Endothelial cell (in vitro differentiated cells): ENCODE measurements around the gene MRGPRG. TPM values are rescaled to one million over a fixed set of nuclear protein-coding genes. Genes with fewer than 3 reads are reported as not detected.

ENCODE experiments used
- DNase-seq: peaks from one replicate; pipeline ENCODE4 v3.0.0; 2021; ENCODE audit warnings: low spot score
- H3K27ac Mint-ChIP-seq: one replicate; pipeline ENCODE4 v1.8.0; 2021; ENCODE audit warnings: mixed read lengths, inconsistent platforms; ENCODE audit not compliant: unreplicated experiment
- H3K27me3 Mint-ChIP-seq: one replicate; pipeline ENCODE4 v1.8.0; 2021; ENCODE audit warnings: mild to moderate bottlenecking, moderate library complexity, mixed read lengths, inconsistent platforms; ENCODE audit not compliant: unreplicated experiment
- H3K36me3 Mint-ChIP-seq: one replicate; pipeline ENCODE4 v1.8.0; 2021; ENCODE audit warnings: mild to moderate bottlenecking, low read depth, mixed read lengths, inconsistent platforms; ENCODE audit not compliant: unreplicated experiment
- H3K4me1 Mint-ChIP-seq: one replicate; pipeline ENCODE4 v1.8.0; 2021; ENCODE audit warnings: mild to moderate bottlenecking, mixed read lengths, inconsistent platforms; ENCODE audit not compliant: unreplicated experiment
- H3K4me3 Mint-ChIP-seq: one replicate; pipeline ENCODE4 v1.8.0; 2021; ENCODE audit warnings: mild to moderate bottlenecking, mixed read lengths, inconsistent platforms; ENCODE audit not compliant: unreplicated experiment
- H3K9me3 Mint-ChIP-seq: one replicate; pipeline ENCODE4 v1.8.0; 2021; ENCODE audit warnings: mixed read lengths, inconsistent platforms; ENCODE audit not compliant: unreplicated experiment
- CTCF ChIP-seq: fragments of 200-600 bp; sonication (generic); IDR thresholded peaks from one replicate; pipeline ENCODE4 v1.5.0; 2021; ENCODE audit warnings: antibody characterized with exemption; ENCODE audit not compliant: unreplicated experiment
- total RNA-seq: library from RNA; stranded (reverse); fragmentation: NEBNext Ultra II Directional; extraction: Animal tissue kit (Norgen Biotek cat#: 25700); gene quantifications from one replicate; pipeline ENCODE4 v1.2.1, GENCODE V29; 2021; ENCODE audit not compliant: unreplicated experiment

Gene MRGPRG
- total RNA-seq, 1 donor from 2014 or later, result not detected

GRCh38 chr11:3202305-3202704 is 16.3 kb downstream of the MRGPRG start:
- no peak for DNase-seq
- H3K4me1 Mint-ChIP-seq, result peaks cover 8% of the 10 kb centered on the region
- H3K27ac Mint-ChIP-seq, result no peak overlapping the region
- H3K4me3 Mint-ChIP-seq, result peak overlapping the region; percentile 42
- no peaks in the 10 kb centered on the region for H3K9me3 Mint-ChIP-seq
- no peaks in the 10 kb centered on the region for H3K36me3 Mint-ChIP-seq
- peaks cover 11% of the 10 kb centered on the region for H3K27me3 Mint-ChIP-seq
- TF ChIP-seq CTCF, result no peak

GRCh38 chr11:3201677-3202181 is 16.9 kb downstream of the MRGPRG start:
- no peaks in the 10 kb centered on the region for H3K36me3 Mint-ChIP-seq
- H3K4me3 Mint-ChIP-seq, result no peak overlapping the region
- H3K4me1 Mint-ChIP-seq, result peaks cover 8% of the 10 kb centered on the region
- peaks cover 11% of the 10 kb centered on the region for H3K27me3 Mint-ChIP-seq
- H3K9me3 Mint-ChIP-seq, result no peaks in the 10 kb centered on the region
- no peak for TF ChIP-seq CTCF
- H3K27ac Mint-ChIP-seq, result no peak overlapping the region
- DNase-seq, result no peak

DNA sequence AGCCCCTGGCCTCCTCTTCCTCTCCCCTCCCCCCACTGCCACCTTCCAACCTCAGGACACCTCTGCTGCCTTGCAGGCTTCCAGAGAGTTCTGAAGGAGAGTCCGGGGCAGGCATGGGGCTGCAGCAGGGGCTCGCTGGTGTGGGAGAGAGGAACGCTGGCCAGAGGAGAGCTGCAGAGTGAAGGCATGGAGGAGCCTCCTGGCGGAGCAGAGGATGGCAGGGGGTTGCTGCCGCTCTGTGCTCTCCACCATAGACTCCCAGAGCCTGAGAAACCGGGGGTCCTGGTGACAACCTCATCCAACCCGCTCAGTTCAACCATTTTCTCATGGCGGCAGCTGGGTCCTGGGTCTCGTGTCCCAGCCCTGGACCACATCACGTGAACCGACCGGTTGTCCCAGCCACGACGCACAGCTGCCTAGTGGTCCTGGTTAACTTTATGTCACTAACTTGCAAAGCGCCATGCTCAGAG is 17.5 kb downstream of the MRGPRG start:
- Mint-ChIP-seq H3K27ac (no peak overlapping the region), H3K4me1 (peaks cover 8% of the 10 kb centered on the region), H3K4me3 (no peak overlapping the region), H3K27me3 (peaks cover 11% of the 10 kb centered on the region), H3K9me3 (no peaks in the 10 kb centered on the region), H3K36me3 (no peaks in the 10 kb centered on the region)
- no peak for DNase-seq
- no peak for TF ChIP-seq CTCF

DNA sequence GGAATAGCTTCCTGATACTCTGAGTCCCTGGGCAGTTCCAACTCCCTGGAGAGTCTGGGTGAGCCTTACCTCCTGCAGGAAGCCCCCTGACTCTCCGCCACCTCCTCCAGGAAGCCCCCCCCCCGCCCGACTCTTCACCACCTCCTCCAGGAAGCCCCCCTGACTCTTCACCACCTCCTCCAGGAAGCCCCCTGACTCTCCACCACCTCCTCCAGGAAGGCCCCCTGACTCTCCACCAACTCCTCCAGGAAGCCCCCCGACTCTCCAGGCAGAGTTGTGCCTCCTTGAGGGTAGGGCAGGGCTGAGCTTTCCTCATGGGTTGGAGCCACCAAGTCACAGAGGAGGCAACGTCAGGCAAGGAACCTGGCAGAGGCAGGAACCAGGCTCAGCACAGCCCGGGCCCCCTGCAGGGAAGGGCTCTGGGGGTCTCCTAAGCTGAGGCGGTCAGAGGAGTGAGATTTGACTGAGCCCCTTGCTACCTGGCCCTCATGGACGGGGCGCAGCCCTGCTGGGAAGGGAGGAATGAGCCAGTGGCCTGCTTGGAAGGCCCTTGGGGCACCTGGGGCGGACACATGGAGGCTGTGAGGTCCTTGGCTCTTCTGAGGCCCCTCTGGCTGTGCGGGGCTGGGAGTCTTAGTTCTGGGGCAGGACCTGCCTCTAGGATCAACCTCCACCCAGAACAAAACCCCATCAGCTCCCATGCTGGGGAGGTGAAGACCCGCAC is 18.1 kb downstream of the MRGPRG start:
- H3K27ac Mint-ChIP-seq, result no peak overlapping the region
- H3K4me3 Mint-ChIP-seq, result no peak overlapping the region
- H3K36me3 Mint-ChIP-seq, result no peaks in the 10 kb centered on the region
- peaks cover 10% of the 10 kb centered on the region for H3K4me1 Mint-ChIP-seq
- peaks cover 13% of the 10 kb centered on the region for H3K27me3 Mint-ChIP-seq
- no peak for DNase-seq
- no peaks in the 10 kb centered on the region for H3K9me3 Mint-ChIP-seq
- TF ChIP-seq CTCF, result no peak

DNA sequence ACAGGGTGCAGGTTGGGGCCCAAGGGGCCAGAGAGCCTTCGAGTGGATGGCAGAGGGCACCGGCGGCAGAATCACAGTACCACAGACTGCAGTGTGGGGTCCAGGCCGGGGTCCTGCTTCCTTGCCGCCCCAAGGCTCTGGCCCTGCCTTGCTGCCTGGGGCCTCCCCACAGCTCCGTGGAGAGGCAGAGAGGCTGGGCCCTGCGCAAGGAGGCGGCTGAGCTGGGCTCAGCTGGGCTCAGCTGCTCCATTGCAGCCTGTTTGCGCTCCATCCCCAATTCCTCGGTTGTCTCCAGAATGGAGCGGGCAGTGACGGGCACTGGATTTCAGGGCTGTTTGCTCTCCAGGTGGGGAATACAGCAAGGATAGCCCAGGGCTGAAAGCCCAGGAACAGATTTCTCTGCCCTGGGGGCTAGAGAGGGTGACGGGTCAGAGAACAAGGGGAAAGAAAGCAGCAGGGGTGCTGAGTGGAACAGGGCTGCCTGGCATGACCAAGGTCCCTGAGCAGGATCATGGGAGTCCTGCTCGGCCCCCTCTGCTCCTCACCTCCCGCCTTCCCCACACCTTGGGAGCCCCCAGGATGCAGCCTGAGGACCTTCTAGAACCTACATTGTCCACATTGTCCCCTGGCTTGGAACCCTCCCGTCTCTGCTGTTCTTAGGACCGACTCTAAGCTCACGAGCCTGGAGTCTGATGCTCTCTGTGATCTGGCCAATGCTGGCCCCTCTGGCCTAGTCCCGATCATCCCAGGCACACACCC is 18.9 kb downstream of the MRGPRG start:
- TF ChIP-seq CTCF, result no peak
- H3K36me3 Mint-ChIP-seq, result no peaks in the 10 kb centered on the region
- DNase-seq, result no peak
- no peaks in the 10 kb centered on the region for H3K9me3 Mint-ChIP-seq
- H3K4me1 Mint-ChIP-seq, result peaks cover 3% of the 10 kb centered on the region
- peaks cover 10% of the 10 kb centered on the region for H3K27me3 Mint-ChIP-seq
- no peak overlapping the region for H3K27ac Mint-ChIP-seq
- no peak overlapping the region for H3K4me3 Mint-ChIP-seq
